ENCODE data around the gene GUCD1. TPM values are rescaled to one million over a fixed set of nuclear protein-coding genes. Genes with fewer than 3 reads are reported as not detected.

The GUCD1 gene
- 135 and 166 TPM in 2 replicates for total RNA-seq

DNA sequence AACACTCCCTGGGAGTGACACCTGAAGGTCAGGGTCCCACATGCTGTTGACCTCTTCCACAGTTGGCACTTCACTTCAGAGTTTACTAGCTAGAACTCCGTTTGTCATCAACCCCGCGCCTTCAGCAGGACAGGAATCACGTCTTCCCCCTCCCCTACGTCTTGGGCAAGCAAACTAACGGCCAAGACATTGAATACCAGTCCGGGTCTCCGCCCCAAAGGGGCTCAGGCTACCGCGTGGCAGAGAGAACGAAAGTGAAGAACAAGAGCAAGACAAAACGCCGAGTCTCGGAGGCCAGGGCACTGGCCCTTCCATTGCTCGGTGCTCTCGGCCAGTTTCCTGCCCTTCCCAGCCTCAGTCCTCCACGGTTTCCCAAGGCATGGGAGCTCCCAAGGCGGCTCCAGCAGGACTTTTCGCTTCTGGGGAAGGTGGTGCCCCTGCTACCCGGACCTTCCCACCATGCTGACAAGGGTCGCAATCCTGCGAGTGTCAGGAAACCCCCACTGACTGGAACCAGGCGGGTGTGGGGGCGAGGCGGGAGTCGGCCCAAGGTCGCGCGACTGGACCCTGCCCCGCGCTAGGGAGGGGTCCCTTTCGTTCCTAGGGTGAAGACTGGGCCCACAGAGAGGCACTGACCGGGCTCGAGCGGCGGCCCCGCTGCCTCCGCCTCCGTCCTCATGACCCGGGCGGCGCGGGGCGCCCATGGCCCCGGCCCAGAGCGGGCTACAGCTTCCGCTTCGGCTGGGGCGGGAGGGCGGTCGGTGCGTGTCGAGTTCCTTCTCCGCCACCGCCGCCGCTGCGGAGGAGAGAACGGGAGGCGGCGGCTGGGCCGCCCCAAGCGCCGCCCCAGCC, at the start of gene GUCD1:
GUCD1 (minus strand) TSS at position 826 of the 852 bp plus-strand sequence; CDS start at position 679, 147 bp downstream.

DNA sequence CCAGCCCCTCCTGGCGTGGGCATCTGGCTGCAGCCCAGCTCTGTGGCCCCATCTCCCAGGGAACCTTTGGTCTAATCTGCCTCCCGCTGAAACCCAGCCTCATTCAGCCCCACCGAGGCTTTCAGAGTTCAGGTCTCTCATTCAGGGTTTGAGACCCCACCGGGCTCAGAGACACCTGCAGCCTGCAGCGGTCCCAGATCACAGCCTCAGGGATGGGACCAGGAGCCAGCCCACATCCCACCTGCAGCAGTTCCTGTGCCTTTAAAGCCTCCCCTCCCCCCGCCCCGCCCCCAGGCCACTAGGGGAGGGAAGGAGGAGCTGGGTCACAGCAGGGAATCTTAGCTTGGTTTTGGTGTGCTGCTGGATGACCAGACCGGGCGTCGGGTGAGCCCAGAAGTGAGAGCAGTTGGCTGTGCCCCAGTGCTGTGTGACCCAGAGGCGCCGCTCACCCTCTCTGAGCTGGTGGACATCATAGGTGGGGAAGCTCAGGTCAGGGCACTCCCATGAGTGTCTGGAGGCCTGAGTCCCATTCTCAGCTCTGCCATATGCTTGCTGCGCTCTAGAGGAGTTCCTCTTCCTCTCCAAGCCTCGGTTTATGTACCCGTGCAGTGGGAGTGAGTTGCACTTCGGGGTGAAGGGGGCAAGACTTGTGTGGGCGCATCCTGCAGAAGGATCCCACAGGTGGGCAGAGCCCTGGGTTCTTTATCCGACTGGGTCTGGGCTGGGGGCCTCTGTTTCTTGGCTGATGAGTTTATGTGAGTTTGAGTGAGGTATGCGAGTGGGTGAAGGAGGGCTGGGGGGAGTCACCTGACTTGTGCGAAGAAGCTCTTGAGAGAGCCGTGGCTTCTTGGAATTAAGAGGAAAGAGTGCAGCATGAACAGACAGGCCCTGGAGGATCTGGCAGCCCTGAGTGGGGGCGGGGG, 48.2 kb upstream of the GUCD1 start, which contains the start of gene GGT1:
GGT1 (plus strand) TSS at position 347 of the 923 bp plus-strand sequence. CDS start 7,889 bp downstream, outside the sequence.

DNA sequence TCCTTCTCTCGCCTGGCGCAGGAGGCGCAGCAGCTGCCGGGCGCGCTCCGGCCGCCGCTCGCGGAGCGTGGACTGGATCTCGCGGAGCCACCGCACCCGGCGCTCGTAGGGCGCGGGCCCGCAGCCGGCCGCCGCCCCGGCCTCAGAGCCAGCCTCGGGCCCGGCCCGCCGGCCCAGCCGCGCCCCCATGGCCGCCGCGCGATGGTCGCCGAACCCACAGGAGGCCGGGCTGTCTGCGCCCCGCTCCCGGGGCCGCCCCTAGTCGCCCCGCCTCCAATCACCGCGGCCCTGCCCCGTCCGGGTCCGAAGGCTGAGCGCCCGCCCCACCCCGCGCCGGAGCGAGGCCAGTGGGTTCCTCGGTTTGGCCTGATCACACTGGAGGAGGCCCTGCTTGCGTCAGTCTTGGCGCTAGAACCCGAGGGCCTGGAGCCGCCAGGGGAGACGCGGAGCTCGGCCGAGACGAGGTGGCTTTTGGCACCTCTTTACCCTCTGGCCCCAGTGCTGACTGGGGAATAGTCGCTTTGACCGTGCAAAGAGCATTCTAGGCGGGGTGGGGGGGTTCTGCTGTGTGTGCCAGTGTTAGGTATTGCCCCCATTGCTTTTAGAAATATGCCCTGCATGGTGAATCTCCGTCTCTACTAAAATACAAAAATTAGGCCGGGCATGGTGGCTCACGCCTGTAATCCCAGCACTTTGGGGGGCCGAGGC, 38.1 kb upstream of the GUCD1 start, which contains the start of gene LRRC75B:
LRRC75B (minus strand) TSS at position 223 of the 708 bp plus-strand sequence; CDS start at position 189, 34 bp downstream.

DNA sequence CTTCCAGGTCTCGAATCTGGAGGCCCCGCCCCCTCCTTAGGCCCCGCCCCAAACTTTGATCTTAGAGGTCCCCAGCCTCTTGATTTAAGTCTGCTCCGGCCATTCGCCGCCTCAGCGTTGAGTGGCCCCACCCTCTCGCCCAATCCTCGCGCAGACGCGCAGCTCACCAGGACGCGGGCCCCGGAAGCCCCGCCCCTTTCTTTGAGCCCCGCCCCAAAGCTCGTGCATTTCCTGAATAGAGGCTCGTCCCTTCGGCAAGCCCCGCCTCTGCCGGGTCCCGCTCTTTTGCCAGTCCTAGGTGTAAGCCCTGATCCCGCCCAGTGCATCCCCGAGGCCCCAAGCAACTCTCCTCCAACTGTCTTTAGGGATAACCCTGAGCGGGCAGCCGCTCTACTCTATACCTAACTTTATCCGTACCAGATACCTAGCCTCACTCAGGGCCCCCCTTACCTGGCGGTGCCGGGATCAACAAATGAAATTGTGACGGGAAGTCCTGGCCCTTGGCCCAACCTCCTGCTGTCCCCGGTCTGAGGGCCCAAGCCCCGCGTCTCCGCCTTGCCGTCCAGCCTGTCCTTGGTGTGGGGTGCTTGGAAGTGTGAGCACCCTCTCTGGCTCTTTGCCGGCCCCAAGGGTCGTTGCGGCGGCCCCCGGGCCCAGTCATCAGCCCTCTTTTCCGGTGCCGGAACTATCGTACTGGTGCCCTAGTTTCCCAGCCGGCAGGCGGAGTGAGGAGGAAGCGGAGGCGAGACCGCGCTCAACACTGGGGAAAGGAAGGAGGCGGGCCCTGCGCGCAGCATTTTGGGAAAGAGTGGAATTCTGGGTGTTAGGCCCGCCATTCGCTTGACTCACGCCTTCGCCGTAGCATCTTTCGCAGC, 464 bp upstream of the GUCD1 start, which contains the start of gene SNRPD3:
SNRPD3 (plus strand) TSS at position 835 of the 875 bp plus-strand sequence. CDS start 1,676 bp downstream, outside the sequence.

DNA sequence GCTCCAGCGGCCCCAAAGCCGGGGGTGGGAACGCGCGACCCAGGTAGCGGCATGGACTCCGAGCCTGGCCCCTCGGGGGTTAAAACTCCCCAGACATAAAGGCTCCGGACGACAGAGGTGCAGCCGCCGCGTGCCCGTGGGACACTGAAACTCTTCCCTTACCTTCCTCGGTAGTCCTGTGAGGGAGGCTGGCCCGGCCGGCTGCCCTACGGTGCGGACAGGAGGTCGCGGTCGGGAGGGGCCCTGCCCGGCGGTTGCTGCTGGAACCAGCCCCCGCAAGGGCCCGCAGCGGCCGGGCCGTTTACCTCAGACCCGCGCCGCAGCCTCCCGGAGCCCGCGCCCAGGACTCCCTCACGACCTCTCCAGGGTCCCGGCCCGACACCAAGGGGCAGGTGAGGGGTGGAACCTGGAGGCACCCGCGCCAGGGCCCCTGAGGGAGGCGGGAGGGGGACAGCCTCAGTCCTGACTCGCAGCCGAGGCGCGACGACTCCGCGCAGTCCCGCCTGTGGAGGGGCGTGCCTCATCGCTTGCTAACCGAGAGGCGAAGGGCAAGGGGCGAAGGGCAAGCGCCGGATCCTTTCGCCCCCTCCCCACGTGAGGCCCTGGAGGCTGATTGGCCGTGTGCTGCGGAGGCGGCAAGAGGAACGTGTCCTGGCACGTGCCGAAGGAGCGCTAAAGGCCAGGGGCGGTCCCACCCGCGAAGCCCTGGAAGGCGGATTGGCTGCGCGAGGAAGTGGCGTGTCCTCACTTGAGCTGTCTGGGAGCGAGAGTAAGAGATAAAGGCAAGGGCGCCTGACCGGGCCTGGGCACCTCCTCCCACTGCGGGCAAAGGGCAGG, 60.2 kb downstream of the GUCD1 start, which contains the start of gene UPB1:
UPB1 (plus strand) TSS at position 805 of the 837 bp plus-strand sequence. CDS start 72 bp downstream, outside the sequence.

Other genes with a start within 250 kb of the GUCD1 start
- gene ADORA2A, start 127.5 kb downstream of the GUCD1 start, total RNA-seq: 28.4 and 41.4 TPM in 2 replicates
- 0.07 and 0.40 TPM in 2 replicates for gene UPB1, start 59.8 kb downstream of the GUCD1 start, total RNA-seq
- 148 and 185 TPM in 2 replicates for gene SNRPD3, start 861 bp upstream of the GUCD1 start, total RNA-seq
- gene LRRC75B, start 37.9 kb upstream of the GUCD1 start, total RNA-seq: 2.0 and 3.7 TPM in 2 replicates
- gene GGT1, start 48.1 kb upstream of the GUCD1 start, total RNA-seq: 0.53 and 0.57 TPM in 2 replicates
- gene PIWIL3, start 219.6 kb upstream of the GUCD1 start, total RNA-seq: under 0.01 TPM in 1 of 2 replicates, not detected in the other